Right atrium auricular region (tissue), 2 donors: ENCODE data around the gene BRD8. TPM values are rescaled to one million over a fixed set of nuclear protein-coding genes. Genes with fewer than 3 reads are reported as not detected.

Source experiments
- DNase-seq: peaks from one replicate; pipeline ENCODE4 v3.0.0-alpha.2; 2019; ENCODE audit warnings: low spot score
- H3K27ac ChIP-seq, 2 donors: fragments of 200-600 bp; sonication (generic); 1 replicate in 1 of 2; 2 replicates in 1 of 2; pipeline ENCODE4 v1.5.1; 2016 to 2019
- H3K27me3 ChIP-seq, 2 donors: fragments of 200-600 bp; sonication (generic); one replicate each; pipeline versions ENCODE4 v1.5.1 to v1.6.0; 2017 to 2019
- H3K36me3 ChIP-seq: fragments of 200-600 bp; sonication (generic); one replicate; pipeline ENCODE4 v1.5.1; 2016
- H3K4me1 ChIP-seq, 2 donors: fragments of 200-600 bp; sonication (generic); one replicate each; pipeline versions ENCODE4 v1.5.1 to v1.6.0; 2017 to 2019
- H3K4me3 ChIP-seq, 2 donors: fragments of 200-600 bp; sonication (generic); 1 replicate in 1 of 2; 2 replicates in 1 of 2; pipeline ENCODE4 v1.5.1; 2017 to 2019; ENCODE audit warnings: mild to moderate bottlenecking in 1 of 2, moderate library complexity in 1 of 2
- H3K9me3 ChIP-seq, 2 donors: fragments of 200-600 bp; sonication (generic); one replicate each; pipeline ENCODE4 v1.5.1; 2019
- total RNA-seq, 2 donors: library from RNA; depleted of rRNA; stranded (reverse); fragments of >200 nt; gene quantifications; one replicate each; pipeline ENCODE4 v1.1.0, GENCODE V29; 2016
- TF ChIP-seq, protein P1 (sequence below), 2 donors: fragments of 200-600 bp; sonication (generic); IDR thresholded peaks; one replicate each; pipeline ENCODE4 v1.5.1; 2019; ENCODE audit warnings: antibody characterized with exemption in 2 of 2

BRD8 gene
- total RNA-seq, 2 donors from 2014 or later, result 20.2 to 27.3 TPM

DNA sequence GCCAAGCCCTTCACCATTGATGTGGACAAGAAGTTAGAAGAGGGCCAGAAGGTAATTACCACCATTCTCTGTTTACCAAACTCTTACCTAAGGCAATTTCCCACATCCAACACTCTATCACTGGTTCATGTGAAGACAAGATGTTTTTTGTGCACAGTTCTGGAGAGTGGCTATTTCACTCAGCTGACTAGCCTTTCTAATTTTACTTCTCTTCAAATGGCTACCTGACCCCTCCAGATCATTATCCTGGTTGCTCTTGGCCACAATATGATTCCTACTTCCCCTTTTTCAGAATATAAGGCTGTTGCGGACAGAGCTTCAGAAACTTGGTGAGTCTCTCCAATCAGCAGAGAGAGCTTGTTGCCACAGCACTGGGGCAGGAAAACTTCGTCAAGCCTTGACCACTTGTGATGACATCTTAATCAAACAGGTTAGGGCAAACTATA, 7.6 kb upstream of the BRD8 start:
- H3K4me3 ChIP-seq, result no peak overlapping the region

DNA sequence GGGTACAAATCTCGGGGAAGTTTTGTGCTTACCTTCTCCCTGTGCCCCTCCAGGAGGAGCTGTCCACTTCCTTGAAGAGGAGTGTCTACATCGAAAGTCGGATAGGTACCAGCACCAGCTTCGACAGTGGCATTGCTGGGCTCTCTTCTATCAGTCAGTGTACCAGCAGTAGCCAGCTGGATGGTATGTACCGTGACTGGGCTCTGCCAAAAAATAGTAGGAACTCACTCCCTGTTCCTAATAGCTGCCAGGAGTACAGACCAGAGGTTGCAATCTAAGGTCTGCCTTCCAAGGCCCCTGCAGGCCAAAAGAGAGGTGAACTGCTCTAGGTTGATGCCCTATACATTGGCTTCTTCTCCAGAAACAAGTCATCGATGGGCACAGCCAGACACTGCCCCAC, 4.4 kb upstream of the BRD8 start:
- peaks cover 18% of the 10 kb centered on the region for H3K36me3 ChIP-seq
- H3K4me3 ChIP-seq, result no peak overlapping the region
- no peak for DNase-seq
- H3K4me1 ChIP-seq, result peaks cover 0 to 8% of the 10 kb centered on the region in 2 donors
- no peak overlapping the region for H3K27ac ChIP-seq
- H3K27me3 ChIP-seq, result no peaks in the 10 kb centered on the region
- TF ChIP-seq, protein P1, sequence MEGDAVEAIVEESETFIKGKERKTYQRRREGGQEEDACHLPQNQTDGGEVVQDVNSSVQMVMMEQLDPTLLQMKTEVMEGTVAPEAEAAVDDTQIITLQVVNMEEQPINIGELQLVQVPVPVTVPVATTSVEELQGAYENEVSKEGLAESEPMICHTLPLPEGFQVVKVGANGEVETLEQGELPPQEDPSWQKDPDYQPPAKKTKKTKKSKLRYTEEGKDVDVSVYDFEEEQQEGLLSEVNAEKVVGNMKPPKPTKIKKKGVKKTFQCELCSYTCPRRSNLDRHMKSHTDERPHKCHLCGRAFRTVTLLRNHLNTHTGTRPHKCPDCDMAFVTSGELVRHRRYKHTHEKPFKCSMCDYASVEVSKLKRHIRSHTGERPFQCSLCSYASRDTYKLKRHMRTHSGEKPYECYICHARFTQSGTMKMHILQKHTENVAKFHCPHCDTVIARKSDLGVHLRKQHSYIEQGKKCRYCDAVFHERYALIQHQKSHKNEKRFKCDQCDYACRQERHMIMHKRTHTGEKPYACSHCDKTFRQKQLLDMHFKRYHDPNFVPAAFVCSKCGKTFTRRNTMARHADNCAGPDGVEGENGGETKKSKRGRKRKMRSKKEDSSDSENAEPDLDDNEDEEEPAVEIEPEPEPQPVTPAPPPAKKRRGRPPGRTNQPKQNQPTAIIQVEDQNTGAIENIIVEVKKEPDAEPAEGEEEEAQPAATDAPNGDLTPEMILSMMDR (IDR thresholded peaks at IDR 0.05), result no peak
- H3K9me3 ChIP-seq, result no peaks in the 10 kb centered on the region

More for the DNA sequence above, 7.6 kb upstream of the BRD8 start:
- no peak overlapping the region for H3K27ac ChIP-seq
- H3K36me3 ChIP-seq, result peaks cover 37% of the 10 kb centered on the region
- no peak for DNase-seq
- no peaks in the 10 kb centered on the region for H3K4me1 ChIP-seq
- TF ChIP-seq, protein P1 (IDR thresholded peaks at IDR 0.05), result no peak
- H3K27me3 ChIP-seq, result no peaks in the 10 kb centered on the region
- H3K9me3 ChIP-seq, result no peaks in the 10 kb centered on the region

DNA sequence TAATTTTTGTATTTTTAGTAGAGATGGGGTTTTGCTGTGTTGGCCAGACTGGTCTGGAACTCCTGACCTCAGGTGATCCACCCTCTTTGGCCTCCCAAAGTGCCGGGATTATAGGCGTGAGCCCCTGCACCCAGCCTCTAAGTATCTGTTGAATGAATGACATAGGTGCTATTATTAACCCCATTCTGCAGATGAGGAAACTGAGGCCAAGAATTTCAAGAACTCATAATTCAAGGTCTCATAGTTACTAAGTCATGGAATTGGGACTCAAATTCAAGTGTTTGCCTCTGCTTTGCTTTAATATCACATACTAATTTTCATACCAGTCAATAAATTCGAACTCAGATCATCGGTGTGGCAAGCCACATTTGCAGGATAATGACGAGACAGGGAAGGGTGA, 2.4 kb upstream of the BRD8 start:
- Histone ChIP-seq H3K9me3 (no peaks in the 10 kb centered on the region), H3K36me3 (peaks cover 4% of the 10 kb centered on the region), H3K4me1 (peaks cover 0 to 19% of the 10 kb centered on the region in 2 donors), H3K4me3 (no peak overlapping the region), H3K27me3 (no peaks in the 10 kb centered on the region), H3K27ac (no peak overlapping the region)
- DNase-seq, result no peak
- TF ChIP-seq, protein P1 (IDR thresholded peaks at IDR 0.05), result no peak

DNA sequence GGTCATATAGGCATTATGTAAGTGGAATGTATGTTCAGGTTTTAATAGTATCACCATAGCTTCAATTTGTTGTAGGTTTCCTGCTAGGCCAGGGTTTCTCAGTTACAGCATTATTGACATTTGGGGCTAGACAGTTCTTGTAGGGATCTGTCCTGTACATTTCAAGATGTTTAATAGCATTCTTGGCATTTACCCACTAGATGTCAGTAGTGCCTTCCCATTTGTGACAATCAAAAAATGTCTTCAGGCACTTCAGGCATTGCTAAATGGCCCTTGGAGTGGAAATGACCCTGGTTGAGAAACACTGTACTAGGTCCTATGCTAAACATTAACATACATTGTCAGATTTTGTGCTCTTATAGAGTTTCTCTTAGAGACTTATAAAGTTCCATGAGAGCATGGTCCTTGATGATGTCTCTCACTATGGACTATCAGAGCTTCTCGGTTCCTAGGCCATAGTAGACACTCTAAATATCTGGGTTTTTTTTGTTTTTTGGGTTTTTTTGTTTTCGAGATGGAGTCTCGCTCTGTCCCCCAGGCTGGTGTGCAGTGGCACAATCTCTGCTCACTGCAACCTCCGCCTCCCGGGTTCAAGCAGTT, 1.9 kb upstream of the BRD8 start:
- H3K27me3 ChIP-seq, result no peaks in the 10 kb centered on the region
- no peaks in the 10 kb centered on the region for H3K9me3 ChIP-seq
- H3K36me3 ChIP-seq, result peaks cover 9% of the 10 kb centered on the region
- no peak overlapping the region for H3K27ac ChIP-seq
- H3K4me1 ChIP-seq, result peaks cover 0 to 19% of the 10 kb centered on the region in 2 donors
- DNase-seq, result no peak
- no peak overlapping the region for H3K4me3 ChIP-seq
- TF ChIP-seq, protein P1 (IDR thresholded peaks at IDR 0.05), result peak in 1 of 2 donors; percentile 28

DNA sequence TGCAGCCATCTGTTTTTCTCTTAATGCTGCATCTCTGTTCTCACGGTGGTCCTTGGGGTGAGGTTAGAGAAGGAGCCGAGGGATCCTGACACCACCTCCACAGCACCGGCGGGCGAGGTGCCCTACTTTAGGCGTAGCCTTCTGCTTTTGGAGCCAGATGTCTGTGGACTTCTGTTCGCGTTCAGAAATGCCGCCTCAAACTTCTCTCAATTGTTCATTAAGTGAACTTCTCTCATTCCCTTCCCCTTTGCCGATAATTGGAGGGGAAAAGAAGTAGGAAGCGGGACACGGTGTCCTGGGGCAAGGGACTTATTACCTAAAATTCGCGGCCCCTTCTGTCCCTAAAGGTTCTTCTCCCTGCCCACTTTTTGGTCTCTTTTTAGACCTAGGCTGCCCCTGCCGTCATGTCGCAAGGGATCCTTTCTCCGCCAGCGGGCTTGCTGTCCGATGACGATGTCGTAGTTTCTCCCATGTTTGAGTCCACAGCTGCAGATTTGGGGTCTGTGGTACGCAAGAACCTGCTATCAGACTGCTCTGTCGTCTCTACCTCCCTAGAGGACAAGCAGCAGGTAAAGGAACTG, 937 bp upstream of the BRD8 start:
- DNase-seq, result no peak
- Histone ChIP-seq H3K36me3 (peaks cover 16% of the 10 kb centered on the region), H3K4me1 (peaks cover 0 to 19% of the 10 kb centered on the region in 2 donors), H3K9me3 (no peaks in the 10 kb centered on the region), H3K27me3 (no peaks in the 10 kb centered on the region), H3K4me3 (peak overlapping the region; percentile 77 to 94), H3K27ac (no peak overlapping the region)
- TF ChIP-seq, protein P1 (IDR thresholded peaks at IDR 0.05), result no peak
